ENCODE data around the gene OGFOD3.
"Not testable (repeated sequence)": the region's sequence is repeated elsewhere in the genome, so short reads cannot be mapped to it uniquely, and the experiment has no call there.

Gene OGFOD3

GRCh38 chr17:82356845-82357355 is 61.5 kb downstream of the OGFOD3 start:
- DNase-seq (ENCODE audit: low read depth in 2 of 3, low spot score in 2 of 3), result no peak

- no peak for DNase-seq (ENCODE audit: low read depth in 2 of 3, low spot score in 2 of 3)
These were observed 62.5 kb downstream of the OGFOD3 start for GRCh38 chr17:82355770-82356427.

- no peak for DNase-seq (ENCODE audit: low read depth in 2 of 3, low spot score in 2 of 3)
These were observed 63.5 kb downstream of the OGFOD3 start for GRCh38 chr17:82354804-82355308.

GRCh38 chr17:82353484-82353883 is 64.9 kb downstream of the OGFOD3 start:
- DNase-seq (ENCODE audit: low read depth in 2 of 3, low spot score in 2 of 3), result no peak

- DNase-seq (ENCODE audit: low read depth in 2 of 3, low spot score in 2 of 3), result peak; percentile 50 to 79 (median 71)
These were observed 66.5 kb downstream of the OGFOD3 start for GRCh38 chr17:82351713-82352488.

GRCh38 chr17:82351254-82351712 is 67.1 kb downstream of the OGFOD3 start:
- DNase-seq (ENCODE audit: low read depth in 2 of 3, low spot score in 2 of 3), result no peak

- no peak for DNase-seq (ENCODE audit: low read depth in 2 of 3, low spot score in 2 of 3)
These were observed 68.0 kb downstream of the OGFOD3 start for GRCh38 chr17:82350182-82351030.

- DNase-seq (ENCODE audit: low read depth in 2 of 3, low spot score in 2 of 3), result no peak
These were observed 69.1 kb downstream of the OGFOD3 start for GRCh38 chr17:82349287-82349701.

GRCh38 chr17:82348866-82349265 is 69.5 kb downstream of the OGFOD3 start:
- no peak for DNase-seq (ENCODE audit: low read depth in 2 of 3, low spot score in 2 of 3)

- no peak for DNase-seq (ENCODE audit: low read depth in 2 of 3, low spot score in 2 of 3)
These were observed 70.0 kb downstream of the OGFOD3 start for GRCh38 chr17:82348434-82348833.

GRCh38 chr17:82347994-82348393 is 70.4 kb downstream of the OGFOD3 start:
- not testable (repeated sequence) for DNase-seq (ENCODE audit: low read depth in 2 of 3, low spot score in 2 of 3)

GRCh38 chr17:82346342-82347300 is 71.8 kb downstream of the OGFOD3 start:
- no peak for DNase-seq (ENCODE audit: low read depth in 2 of 3, low spot score in 2 of 3)

- no peak for DNase-seq (ENCODE audit: low read depth in 2 of 3, low spot score in 2 of 3)
These were observed 73.0 kb downstream of the OGFOD3 start for GRCh38 chr17:82345151-82345976.

- DNase-seq (ENCODE audit: low read depth in 2 of 3, low spot score in 2 of 3), result no peak
These were observed 74.0 kb downstream of the OGFOD3 start for GRCh38 chr17:82344175-82344907.

GRCh38 chr17:82343560-82343959 is 74.8 kb downstream of the OGFOD3 start:
- no peak for DNase-seq (ENCODE audit: low read depth in 2 of 3, low spot score in 2 of 3)

GRCh38 chr17:82342361-82343079 is 75.9 kb downstream of the OGFOD3 start:
- DNase-seq (ENCODE audit: low read depth in 2 of 3, low spot score in 2 of 3), result no peak

GRCh38 chr17:82339634-82340580 is 78.5 kb downstream of the OGFOD3 start:
- no peak for DNase-seq (ENCODE audit: low read depth in 2 of 3, low spot score in 2 of 3)
